MM.1S (cell line): ENCODE measurements around the gene RAB32.

ENCODE experiments used
- EZH2 ChIP-seq: fragments of 300-600 bp; sonication (generic); optimal IDR thresholded peaks from 2 replicates; pipeline ENCODE3; 2017; ENCODE audit warnings: low read depth, mild to moderate bottlenecking, antibody characterized with exemption, low read length, mixed read lengths
- EZH2phosphoT487 ChIP-seq: fragments of 300-600 bp; sonication (generic); IDR thresholded peaks from 2 replicates; pipeline ENCODE4 v1.6.1; 2018; ENCODE audit warnings: antibody characterized with exemption, low read length
- TF ChIP-seq, protein P1 (sequence below): fragments of 300-600 bp; sonication (generic); IDR thresholded peaks from 2 replicates; pipeline ENCODE4 v1.5.1; 2016; ENCODE audit warnings: antibody characterized with exemption, low read length, mixed read lengths

DNA sequence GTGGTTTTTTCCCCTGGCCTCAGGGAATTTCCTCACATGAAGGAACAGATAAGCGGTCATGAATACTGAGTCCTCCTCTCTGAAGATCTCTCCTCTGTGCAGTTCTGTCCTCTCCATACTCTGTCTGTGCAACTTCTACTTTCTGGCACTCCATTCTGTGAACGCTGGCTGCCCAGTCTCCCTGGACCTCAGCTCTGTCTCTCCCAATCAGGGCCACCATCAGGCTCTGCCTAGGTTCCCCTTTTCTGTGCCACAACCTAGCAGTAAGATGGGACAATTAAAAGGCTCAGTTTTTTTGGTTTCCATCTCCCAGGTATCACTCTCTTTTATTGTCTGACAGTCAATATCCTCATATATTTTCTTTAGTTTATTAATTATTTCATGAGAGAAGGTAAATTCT, 50.4 kb downstream of the RAB32 start:
- TF ChIP-seq, protein P1, sequence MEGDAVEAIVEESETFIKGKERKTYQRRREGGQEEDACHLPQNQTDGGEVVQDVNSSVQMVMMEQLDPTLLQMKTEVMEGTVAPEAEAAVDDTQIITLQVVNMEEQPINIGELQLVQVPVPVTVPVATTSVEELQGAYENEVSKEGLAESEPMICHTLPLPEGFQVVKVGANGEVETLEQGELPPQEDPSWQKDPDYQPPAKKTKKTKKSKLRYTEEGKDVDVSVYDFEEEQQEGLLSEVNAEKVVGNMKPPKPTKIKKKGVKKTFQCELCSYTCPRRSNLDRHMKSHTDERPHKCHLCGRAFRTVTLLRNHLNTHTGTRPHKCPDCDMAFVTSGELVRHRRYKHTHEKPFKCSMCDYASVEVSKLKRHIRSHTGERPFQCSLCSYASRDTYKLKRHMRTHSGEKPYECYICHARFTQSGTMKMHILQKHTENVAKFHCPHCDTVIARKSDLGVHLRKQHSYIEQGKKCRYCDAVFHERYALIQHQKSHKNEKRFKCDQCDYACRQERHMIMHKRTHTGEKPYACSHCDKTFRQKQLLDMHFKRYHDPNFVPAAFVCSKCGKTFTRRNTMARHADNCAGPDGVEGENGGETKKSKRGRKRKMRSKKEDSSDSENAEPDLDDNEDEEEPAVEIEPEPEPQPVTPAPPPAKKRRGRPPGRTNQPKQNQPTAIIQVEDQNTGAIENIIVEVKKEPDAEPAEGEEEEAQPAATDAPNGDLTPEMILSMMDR = no peak
- TF ChIP-seq EZH2phosphoT487 (no peak), EZH2 (no peak)
